SK-N-SH treated with all-trans-retinoic acid at 6 μM for 48 hours (cell line): Measurements from ENCODE around the gene S100A3.

Experiments used
- GLIS3 ChIP-seq: fragments of 250-450 bp; sonication (Bioruptor Pico); IDR thresholded peaks from 2 replicates; pipeline ENCODE4 v1.5.0; 2020; ENCODE audit warnings: mild to moderate bottlenecking, moderate library complexity
- TCF4 ChIP-seq: fragments of 250-450 bp; sonication (Bioruptor Pico); IDR thresholded peaks from 2 replicates; pipeline ENCODE4 v1.8.0; 2021; ENCODE audit warnings: mild to moderate bottlenecking, moderate library complexity, borderline replicate concordance
- TF ChIP-seq, protein P1 (sequence below): fragments of 250-450 bp; sonication (Bioruptor Pico); IDR thresholded peaks from 2 replicates; pipeline ENCODE4 v1.8.0; 2020; ENCODE audit warnings: mild to moderate bottlenecking, moderate library complexity, borderline replicate concordance

GRCh38 chr1:153531638-153532037, 17.4 kb downstream of the S100A3 start:
- TF ChIP-seq GLIS3 (CRISPR knock-in tag) (no peak), TCF4 (CRISPR knock-in tag) (no peak)
- TF ChIP-seq, protein P1, sequence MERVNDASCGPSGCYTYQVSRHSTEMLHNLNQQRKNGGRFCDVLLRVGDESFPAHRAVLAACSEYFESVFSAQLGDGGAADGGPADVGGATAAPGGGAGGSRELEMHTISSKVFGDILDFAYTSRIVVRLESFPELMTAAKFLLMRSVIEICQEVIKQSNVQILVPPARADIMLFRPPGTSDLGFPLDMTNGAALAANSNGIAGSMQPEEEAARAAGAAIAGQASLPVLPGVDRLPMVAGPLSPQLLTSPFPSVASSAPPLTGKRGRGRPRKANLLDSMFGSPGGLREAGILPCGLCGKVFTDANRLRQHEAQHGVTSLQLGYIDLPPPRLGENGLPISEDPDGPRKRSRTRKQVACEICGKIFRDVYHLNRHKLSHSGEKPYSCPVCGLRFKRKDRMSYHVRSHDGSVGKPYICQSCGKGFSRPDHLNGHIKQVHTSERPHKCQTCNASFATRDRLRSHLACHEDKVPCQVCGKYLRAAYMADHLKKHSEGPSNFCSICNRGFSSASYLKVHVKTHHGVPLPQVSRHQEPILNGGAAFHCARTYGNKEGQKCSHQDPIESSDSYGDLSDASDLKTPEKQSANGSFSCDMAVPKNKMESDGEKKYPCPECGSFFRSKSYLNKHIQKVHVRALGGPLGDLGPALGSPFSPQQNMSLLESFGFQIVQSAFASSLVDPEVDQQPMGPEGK (CRISPR knock-in tag): no peak
